Measurements from ENCODE around the gene TP63.

The TP63 gene

GRCh38 chr3:189787191-189787590 is 156.0 kb downstream of the TP63 start:
- no peak for DNase-seq

- DNase-seq = no peak
Observed at GRCh38 chr3:189787632-189788031, 156.4 kb downstream of the TP63 start.

- no peak for DNase-seq
Observed at GRCh38 chr3:189789432-189789831, 158.2 kb downstream of the TP63 start.

GRCh38 chr3:189790658-189791057 is 159.5 kb downstream of the TP63 start:
- DNase-seq = no peak

GRCh38 chr3:189792046-189792929 is 161.1 kb downstream of the TP63 start:
- no peak for DNase-seq

GRCh38 chr3:189794518-189794917 is 163.3 kb downstream of the TP63 start:
- peak; percentile 21 for DNase-seq

GRCh38 chr3:189797103-189797750 is 166.0 kb downstream of the TP63 start:
- no peak for DNase-seq

GRCh38 chr3:189799366-189799765 is 168.2 kb downstream of the TP63 start:
- DNase-seq = no peak

- no peak for DNase-seq
Observed at GRCh38 chr3:189800436-189800835, 169.2 kb downstream of the TP63 start.

GRCh38 chr3:189803254-189803653 is 172.1 kb downstream of the TP63 start:
- DNase-seq = no peak

GRCh38 chr3:189805375-189806067 is 174.3 kb downstream of the TP63 start:
- no peak for DNase-seq

- no peak for DNase-seq
Observed at GRCh38 chr3:189806171-189806951, 175.2 kb downstream of the TP63 start.

GRCh38 chr3:189808246-189809007 is 177.2 kb downstream of the TP63 start:
- no peak for DNase-seq

- no peak for DNase-seq
Observed at GRCh38 chr3:189809583-189809982, 178.4 kb downstream of the TP63 start.

- no peak for DNase-seq
Observed at GRCh38 chr3:189812806-189813465, 181.7 kb downstream of the TP63 start.

- no peak for DNase-seq
Observed at GRCh38 chr3:189813647-189814240, 182.6 kb downstream of the TP63 start.

- DNase-seq = no peak
Observed at GRCh38 chr3:189820365-189820720, 189.2 kb downstream of the TP63 start.

- no peak for DNase-seq
Observed at GRCh38 chr3:189821262-189821661, 190.1 kb downstream of the TP63 start.

- DNase-seq = no peak
Observed at GRCh38 chr3:189822726-189823125, 191.5 kb downstream of the TP63 start.

- DNase-seq = no peak
Observed at GRCh38 chr3:189824629-189825312, 193.6 kb downstream of the TP63 start.

- DNase-seq = no peak
Observed at GRCh38 chr3:189826566-189826965, 195.4 kb downstream of the TP63 start.
